RWPE2 (cell line): ENCODE results near the gene GDI2.

Experiments used
- ATAC-seq: fragments of 200-7000 bp; cut with Tn5 transposase; 3 replicates; pipeline ENCODE4 v1.9.1; 2021; ENCODE audit warnings: low read depth
- DNase-seq: peaks from one replicate; pipeline ENCODE4 v3.0.0-alpha.2; 2020; ENCODE audit warnings: low spot score
- H3K27ac ChIP-seq: fragments of 450-650 bp; 2 replicates; pipeline ENCODE4 v1.5.1; 2017; ENCODE audit warnings: mild to moderate bottlenecking; ENCODE audit not compliant: poor library complexity, severe bottlenecking
- H3K27me3 ChIP-seq: fragments of 250-450 bp; sonication (Bioruptor Pico); 2 replicates; pipeline ENCODE4 v1.5.1; 2021; ENCODE audit warnings: mild to moderate bottlenecking, moderate library complexity; ENCODE audit not compliant: insufficient read depth, poor library complexity, severe bottlenecking
- H3K36me3 ChIP-seq: fragments of 250-450 bp; sonication (Bioruptor Pico); 2 replicates; pipeline ENCODE4 v1.5.1; 2020; ENCODE audit warnings: low read depth, mild to moderate bottlenecking, moderate library complexity
- H3K4me1 ChIP-seq: fragments of 250-450 bp; sonication (Bioruptor Pico); 2 replicates; pipeline ENCODE4 v1.5.1; 2021; ENCODE audit warnings: mild to moderate bottlenecking, moderate library complexity; ENCODE audit not compliant: insufficient read depth, poor library complexity, severe bottlenecking
- H3K4me3 ChIP-seq: fragments of 250-450 bp; sonication (Bioruptor Pico); 2 replicates; pipeline ENCODE4 v1.5.1; 2021; ENCODE audit warnings: mild to moderate bottlenecking, moderate library complexity; ENCODE audit not compliant: severe bottlenecking
- H3K9me3 ChIP-seq: fragments of 250-450 bp; sonication (Bioruptor Pico); 2 replicates; pipeline ENCODE4 v1.5.1; 2021; ENCODE audit warnings: mild to moderate bottlenecking, moderate library complexity; ENCODE audit not compliant: severe bottlenecking
- CTCF ChIP-seq: fragments of 450-650 bp; IDR thresholded peaks from one replicate; pipeline ENCODE4 v1.5.1; 2017; ENCODE audit warnings: mild to moderate bottlenecking, moderate library complexity; ENCODE audit not compliant: poor library complexity, severe bottlenecking

The GDI2 gene

DNA sequence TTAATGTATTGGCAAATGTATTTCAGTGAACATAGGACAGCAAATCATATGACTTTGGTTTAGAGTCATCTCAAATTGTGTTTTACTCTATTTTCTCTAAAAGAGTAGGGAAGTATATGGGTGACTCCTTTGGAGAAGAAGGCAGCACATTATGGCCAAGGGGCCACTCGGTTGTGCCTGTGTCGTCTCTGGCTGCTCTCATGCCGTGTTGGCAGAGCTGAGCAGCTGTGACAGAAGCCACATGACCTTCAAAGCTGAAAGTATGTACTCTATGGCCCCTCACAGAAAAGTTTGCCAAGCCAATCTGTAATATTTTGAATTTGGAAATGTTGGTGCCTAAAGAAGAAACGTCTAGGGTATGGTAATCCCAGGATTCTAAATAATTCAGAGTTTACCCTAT, 81.1 kb downstream of the GDI2 start:
- Histone ChIP-seq H3K9me3 (no peaks in the 10 kb centered on the region), H3K27me3 (no peaks in the 10 kb centered on the region), H3K4me3 (no peak overlapping the region), H3K27ac (no peak overlapping the region), H3K36me3 (peaks cover 48% of the 10 kb centered on the region), H3K4me1 (no peaks in the 10 kb centered on the region)
- no peak for TF ChIP-seq CTCF
- DNase-seq: no peak
- ATAC-seq: no peak

- Histone ChIP-seq H3K27me3 (no peaks in the 10 kb centered on the region), H3K4me1 (no peaks in the 10 kb centered on the region), H3K27ac (no peak overlapping the region), H3K36me3 (peaks cover 54% of the 10 kb centered on the region), H3K4me3 (no peak overlapping the region), H3K9me3 (no peaks in the 10 kb centered on the region)
- DNase-seq (no peak), ATAC-seq (no peak)
- no peak for TF ChIP-seq CTCF
Measured at GRCh38 chr10:5731559-5731958, 81.7 kb downstream of the GDI2 start.

DNA sequence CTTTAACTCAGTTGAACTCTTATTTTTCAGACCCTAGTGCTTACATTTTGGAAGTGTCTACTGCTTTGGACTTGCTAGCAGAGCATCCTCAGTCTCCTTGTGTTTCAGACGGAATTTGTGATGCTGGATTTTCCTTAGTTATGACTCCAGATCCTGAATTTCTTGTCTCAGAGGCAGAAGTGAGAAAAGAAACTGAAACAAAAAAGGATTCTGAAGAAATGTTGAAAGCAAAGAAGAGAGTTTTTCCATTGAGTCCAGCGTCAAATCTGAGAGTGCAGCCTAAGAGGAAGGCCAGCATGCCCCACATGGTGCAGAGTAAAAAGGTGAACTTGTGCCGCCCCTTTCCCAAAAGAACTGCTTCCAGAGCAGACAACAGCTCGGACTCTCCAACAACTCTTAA, 82.5 kb downstream of the GDI2 start:
- no peaks in the 10 kb centered on the region for H3K27me3 ChIP-seq
- TF ChIP-seq CTCF: no peak
- DNase-seq (no peak), ATAC-seq (no peak)
- H3K27ac ChIP-seq: no peak overlapping the region
- H3K36me3 ChIP-seq: peaks cover 59% of the 10 kb centered on the region
- no peaks in the 10 kb centered on the region for H3K9me3 ChIP-seq
- no peak overlapping the region for H3K4me3 ChIP-seq
- H3K4me1 ChIP-seq: no peaks in the 10 kb centered on the region

DNA sequence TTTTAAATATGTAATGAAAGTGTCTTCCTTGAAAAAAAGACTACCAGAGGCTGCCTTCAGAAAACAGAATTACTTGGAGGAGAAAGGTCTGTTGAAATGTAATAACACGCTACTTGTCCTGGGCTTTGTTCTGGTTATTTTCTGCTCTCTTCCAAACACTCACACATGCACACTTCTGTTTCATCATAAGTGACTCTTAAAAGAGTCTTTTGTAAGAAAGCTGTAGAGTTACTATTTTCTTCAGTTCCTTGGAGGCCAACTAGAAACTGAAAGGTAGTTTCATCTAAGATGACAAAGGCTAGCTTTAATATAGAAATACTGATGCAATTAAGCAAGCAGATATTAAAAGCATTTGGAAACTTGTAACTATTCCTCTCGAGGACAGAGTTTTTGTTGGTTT, 89.5 kb downstream of the GDI2 start:
- Histone ChIP-seq H3K36me3 (peaks cover 54% of the 10 kb centered on the region), H3K27ac (no peak overlapping the region), H3K4me3 (no peak overlapping the region), H3K27me3 (no peaks in the 10 kb centered on the region), H3K9me3 (no peaks in the 10 kb centered on the region), H3K4me1 (peaks cover 9% of the 10 kb centered on the region)
- ATAC-seq: no peak
- no peak for TF ChIP-seq CTCF
- no peak for DNase-seq

GRCh38 chr10:5720182-5720581, 93.1 kb downstream of the GDI2 start:
- Histone ChIP-seq H3K27me3 (no peaks in the 10 kb centered on the region), H3K9me3 (no peaks in the 10 kb centered on the region), H3K4me1 (peaks cover 9% of the 10 kb centered on the region), H3K27ac (peak overlapping the region; percentile 1), H3K4me3 (no peak overlapping the region), H3K36me3 (peaks cover 33% of the 10 kb centered on the region)
- no peak for TF ChIP-seq CTCF
- ATAC-seq (peak; percentile 81), DNase-seq (no peak)
